Epidermal melanocyte (primary cell): ENCODE results near the gene PAX3.

ENCODE experiments used
- DNase-seq: peaks from one replicate; pipeline ENCODE4 v3.0.0; 2011; ENCODE audit warnings: low spot score; ENCODE audit not compliant: insufficient read length

Gene PAX3

DNA sequence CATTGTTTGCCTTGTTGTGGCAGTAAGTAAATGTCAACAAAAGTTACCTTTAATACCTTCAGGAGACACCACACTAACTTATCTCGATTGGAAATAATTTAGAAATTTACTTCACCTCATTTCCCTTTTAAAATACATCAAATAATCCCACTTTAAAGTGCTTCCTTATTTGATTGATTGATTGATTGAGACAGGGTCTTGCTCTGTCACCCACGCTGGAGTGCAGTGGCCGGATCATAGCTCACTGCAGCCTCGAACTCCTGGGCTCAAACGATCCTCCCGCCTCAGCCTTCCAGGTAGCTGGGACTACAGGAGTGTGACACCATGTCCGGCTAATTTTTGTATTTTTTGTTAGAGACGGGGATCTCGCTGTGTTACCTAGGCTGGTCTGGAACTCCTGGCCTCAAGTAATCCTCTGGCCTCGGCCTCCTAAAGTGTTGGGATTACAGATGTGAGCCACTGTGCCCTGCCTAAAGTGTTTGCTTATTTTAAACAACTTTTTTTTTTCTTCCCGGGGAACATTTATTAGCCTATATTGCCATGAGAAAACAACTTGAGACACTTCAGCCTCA lies 12.0 kb upstream of the PAX3 start:
- DNase-seq = no peak

DNA sequence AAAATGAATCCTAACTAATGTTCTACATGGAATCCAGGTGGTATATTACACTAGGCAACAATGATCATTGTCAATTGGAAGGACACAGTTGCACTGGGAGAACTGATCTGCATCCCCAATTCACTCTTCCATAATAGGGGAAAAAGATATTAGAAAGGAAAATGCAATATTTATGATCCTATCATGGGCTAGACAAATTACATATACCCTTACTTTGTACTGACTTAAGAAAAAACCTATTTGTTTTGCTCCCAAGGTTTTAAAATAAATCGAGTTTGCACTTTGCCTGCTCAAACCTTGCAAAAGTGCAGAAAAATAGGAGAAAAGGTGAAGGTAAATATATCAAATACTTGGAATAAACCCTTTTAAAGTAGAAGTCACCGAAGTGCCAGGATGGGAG lies 11.0 kb upstream of the PAX3 start:
- DNase-seq = no peak

DNA sequence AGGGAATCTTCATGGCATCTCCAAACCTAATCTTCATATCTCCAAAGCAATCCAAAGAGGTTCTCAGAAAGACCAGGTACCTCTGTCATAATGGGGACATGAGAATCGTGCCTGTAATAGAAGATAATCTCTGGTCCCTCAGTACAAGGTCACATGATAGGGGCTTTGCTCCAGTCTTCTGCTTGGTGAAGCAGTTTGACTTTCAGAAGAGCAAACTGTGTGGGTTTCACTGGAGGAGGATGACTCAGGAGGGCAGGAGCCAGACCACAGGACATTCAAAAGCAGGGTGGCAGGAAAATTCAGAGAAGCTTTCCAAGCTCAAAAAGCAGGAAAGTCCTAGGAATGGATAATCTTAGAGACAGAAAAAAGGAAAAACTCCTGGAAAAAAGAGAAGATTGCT lies 10.6 kb upstream of the PAX3 start:
- DNase-seq = no peak

DNA sequence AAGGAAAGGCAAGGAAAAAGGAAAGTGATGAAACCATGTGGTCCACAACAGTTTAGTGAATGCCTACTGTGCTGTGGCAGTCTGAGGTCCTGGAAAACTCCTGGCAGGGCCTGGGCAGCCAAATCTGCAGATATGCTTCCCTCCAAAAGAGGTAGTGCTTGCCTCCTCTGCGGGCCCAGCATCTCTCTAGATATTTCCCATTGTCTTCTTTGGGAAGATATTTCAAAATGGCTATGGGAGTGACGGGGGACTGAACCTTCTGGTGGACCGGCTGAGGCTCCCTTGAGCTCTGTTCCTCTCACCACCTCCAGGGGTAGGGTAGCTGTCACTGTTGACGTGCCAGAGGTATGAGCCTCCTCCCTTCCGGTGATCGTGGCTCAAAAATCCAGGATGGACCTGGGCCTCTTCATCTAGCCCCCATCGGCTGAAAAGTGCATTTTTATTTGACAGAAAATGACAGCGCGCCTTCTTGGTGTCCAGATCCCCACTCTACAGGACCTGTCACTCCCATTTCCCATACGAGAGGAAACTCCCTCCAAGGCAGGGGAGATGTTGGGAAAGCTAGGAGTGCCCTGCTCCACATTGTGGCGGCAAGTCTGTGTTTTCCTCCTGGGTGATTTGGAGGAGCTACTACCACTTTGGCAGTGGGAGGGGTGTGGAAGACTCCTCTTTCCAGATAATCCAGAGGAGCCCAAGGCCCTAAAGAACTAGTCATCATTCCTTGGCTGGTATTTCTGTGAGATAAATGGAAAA lies 9.4 kb upstream of the PAX3 start:
- no peak for DNase-seq

DNA sequence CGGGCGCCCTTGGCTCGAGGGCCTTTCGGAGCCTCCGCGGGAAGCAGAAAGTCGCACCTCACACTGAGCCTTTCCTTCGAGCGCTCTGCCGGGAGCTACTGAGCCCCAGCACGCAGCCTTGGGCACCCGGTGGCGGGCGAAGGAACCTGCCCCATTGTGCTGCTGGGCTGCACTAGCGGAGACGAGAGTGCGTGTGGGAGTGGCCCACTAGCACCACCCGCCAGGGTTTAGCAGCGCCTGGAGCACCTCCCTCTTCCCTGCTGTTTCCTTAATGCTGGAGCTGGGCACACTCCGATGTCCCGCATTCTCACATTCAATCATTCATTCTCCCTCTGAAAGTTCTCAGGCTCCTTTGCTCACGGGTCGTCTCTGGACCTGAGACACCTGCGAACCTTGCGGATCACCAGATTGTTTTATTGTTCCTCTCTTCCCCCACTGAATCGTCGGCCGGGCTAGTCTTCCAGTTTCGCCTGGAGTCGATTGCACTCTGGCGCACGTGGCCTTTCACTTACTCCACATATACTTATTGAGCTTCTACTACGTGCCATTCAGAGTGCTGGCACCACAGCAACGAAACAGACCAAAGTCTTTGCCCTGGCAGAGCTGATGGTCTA lies 8.5 kb upstream of the PAX3 start:
- DNase-seq = no peak

DNA sequence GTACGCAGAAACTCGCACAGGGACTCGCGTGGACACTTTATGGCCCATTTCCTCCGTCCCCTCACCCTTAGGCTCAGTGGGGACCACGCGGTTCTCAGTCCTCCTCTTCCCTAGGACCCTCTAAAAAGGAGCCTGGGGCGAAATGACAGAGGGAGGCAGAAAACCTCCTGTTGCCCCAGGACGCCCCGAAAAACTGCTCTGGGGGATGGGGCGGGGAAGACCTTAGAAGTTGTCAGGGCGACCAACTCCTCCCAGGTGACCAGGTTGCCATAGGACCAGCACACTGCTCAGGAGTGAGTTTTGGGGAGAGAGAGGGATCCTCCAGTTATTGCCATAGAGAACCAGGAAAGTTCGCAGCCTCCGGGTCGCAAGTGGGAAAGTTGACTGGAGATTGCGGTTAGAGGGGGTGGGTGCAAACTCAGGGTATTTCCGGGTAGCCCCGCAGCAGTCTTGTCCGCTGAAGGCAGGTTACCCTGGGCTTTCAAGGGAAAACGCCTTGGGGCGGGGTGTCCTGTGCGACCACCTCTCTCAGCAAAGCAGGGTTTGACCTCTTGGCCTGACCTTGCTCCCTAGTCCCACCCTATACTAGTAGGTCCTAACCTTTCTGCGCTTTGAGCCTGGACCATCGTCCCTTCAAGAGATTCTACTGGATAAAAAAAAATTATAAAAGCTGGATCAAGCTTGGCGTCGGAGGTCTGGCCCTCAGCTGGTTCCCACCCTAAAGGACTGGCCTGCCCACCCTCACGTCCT lies 7.8 kb upstream of the PAX3 start:
- no peak for DNase-seq

DNA sequence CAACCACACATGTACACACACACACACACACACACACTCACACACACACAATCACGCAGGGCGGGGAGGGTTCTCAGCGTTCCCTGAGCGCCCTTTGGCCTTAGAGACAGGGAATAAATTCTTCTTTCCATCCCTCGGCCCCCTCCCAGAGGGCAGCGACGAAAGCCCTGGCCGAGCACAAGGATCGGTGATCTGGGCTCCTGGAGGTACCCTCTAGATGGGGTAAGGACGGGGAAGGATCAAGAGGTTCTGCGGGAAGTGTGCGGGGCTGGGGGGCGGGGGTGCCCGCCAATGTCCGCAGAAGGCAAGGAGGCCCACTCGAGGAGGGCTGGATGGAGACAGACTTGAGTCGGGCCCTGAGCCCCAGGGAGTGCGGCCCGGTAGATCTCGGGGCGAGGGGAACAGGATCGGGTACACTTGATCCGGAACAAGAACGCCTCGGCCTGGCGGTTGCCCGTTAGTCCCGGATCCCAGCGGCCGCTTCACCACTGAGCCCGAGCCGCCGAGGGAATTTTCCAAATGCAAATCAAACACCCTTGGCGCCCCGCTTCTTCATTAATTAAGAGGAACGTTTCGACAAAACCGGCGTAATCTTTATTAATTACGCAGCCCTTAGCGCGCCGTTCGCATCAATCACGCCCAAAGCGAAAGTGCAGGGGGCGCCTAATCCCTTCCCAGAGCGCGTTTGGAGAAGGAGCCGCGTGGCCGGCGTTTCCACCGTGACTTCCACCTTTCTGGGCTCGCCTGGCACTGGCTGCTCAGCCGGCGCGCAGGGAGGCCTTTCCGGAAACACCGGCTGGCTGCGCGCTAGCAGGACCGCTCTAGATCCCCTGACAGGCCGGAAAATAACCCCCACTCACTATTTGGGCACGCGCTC lies 7.0 kb upstream of the PAX3 start:
- DNase-seq = no peak

DNA sequence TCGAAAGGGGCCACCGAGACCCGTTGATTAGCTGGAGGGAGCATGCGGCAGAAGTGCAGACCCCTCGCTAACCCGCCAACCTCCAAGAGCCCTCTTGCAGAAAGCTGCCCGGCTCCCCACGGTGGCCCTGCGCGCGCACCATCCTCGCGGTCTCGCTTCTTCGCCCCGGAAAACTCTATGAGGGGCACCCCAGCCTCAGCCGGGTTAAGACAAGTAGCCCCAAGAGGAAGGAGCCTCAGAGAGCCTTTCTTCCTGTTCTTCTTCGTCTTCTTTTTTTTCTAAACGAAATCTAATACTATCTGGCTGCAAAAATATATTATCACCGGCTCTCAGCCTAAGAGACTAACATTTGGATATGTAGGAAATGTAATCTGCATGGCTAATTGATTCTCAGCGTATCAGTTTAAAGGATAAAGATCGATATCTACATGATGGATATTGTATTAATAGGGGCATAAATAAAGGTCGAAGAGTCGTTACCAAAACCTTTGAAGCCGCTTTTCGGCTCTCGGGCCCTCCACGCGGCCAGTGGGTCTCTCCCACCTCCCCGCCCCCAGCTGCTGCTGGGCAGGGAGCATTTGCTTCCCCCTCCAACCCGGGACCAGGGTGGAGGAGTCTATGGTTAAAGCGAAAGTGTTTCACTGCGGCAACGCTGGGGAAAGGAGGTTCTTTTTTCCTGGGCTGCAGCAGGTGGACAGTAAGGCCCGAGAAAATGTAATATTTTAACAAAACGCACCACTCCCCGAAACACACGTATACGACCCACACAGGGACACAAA lies 6.1 kb upstream of the PAX3 start:
- DNase-seq = no peak

DNA sequence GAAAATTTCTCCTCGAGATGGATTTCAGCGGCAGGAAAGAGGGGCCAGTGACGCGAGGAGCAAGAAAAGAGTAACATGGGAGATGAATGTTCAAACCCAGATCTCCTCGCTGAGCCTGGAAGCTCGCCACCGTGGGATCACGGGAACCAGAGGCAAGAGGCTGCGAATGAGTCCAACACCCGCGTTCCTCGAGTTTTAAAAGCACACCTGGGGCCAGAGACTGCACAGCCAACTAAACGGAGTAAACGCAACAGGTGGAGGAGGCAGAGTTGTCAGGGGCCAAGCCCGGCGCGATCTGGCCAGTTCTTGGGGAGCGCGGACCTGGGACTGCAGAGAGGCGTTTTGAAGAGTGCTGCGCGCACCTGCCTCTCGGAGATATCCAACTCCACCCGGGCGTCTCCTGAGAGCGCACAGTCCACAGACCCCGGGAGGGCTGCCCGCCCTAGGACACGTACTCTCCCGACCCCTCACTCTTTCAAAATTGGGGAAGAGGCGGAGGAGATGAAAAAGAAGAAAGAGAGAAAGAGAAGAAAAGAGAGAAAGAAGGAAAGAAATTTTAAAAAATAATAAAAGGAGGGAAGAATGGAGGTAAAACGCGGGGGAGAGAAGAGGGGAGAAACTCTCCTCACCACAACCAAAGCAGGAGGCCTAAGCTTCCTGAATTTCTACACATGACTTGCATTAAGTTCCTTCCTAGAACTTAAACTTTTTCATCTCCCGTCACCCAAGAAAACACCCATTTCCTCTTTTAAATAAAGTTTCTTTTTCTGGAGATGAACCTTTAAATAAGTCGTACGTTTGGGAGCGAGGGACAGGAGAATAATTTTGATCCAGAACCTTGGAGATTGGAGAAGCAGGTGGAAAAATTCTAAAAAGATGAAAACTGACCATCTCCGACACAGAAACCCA lies 5.3 kb upstream of the PAX3 start:
- DNase-seq = no peak

DNA sequence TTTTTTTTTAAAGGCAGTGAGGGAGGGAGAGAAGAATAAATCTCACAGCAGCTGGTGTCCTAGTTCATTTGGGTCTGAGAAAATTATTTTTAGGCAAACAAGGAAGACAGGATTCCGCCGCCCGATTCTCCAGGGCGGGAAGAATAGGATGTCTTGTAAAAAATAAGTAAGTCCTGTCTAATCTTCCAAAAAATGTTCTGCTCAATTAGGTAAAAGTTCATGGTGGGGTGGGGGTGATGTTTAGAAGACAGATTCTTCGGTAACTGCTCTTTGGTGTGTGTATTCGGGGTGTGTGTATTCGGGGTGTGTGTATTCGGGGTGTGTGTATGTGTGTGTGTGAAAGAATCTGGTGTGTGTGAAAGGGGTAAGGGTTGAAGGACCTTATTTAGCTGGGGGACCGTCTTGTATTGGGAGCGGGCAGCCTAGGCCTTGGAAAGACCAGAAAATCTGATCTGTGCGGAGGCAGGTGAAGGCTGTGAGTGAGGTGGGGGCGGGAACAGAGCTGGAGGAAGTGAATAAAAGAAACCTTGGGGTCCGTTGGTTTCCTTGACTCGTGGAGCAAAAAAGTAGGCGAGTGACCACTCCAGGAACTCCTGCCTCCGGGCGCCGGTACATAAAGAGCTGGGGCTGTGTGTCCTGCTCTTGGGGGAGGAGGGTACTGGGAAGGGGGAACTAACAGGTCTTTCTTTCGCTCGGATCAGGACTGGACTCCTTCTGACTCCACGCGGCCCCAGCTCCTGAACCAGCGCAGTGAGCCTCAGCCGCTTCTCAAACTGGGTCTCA lies 4.4 kb upstream of the PAX3 start:
- no peak for DNase-seq

DNA sequence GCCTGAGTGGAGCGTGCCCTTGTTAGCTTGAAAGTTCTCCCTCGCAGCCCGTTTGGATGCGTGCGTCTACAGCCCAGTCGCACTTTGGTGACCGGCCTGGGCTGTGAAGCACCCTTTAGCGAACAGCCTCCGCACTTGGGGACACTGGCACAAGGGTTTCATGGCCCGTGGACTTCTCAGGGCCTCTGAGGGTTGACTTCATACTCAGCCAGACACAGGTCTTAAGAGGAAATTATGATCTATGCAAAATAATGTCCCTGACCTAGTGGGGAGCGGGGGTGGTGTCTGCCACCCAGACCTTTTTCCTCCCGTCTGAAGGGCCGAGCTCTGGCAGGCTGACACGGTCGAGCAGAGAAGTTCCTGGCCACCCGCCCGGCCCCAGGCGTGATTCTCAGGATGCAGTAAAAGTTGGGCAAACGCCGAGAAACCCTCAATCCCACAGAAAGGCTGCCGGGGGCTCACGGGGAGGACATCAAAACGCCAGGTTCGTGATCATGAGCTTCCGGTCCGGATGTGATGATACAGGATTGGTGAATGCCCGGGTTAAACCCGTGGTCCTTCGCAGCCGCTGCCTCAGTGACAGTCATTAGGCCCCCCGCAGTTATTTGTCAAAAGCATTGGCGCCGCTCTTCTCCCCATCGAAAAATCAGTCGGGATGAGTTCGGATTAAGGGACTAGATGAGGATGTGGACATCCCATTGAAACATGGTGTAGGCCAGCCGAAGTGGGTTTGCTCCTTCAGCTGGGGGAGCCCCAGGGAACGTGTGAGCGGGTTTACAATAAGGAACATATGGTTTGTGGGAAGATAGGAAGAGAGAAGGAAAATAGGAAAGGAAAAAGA lies 3.6 kb upstream of the PAX3 start:
- no peak for DNase-seq

DNA sequence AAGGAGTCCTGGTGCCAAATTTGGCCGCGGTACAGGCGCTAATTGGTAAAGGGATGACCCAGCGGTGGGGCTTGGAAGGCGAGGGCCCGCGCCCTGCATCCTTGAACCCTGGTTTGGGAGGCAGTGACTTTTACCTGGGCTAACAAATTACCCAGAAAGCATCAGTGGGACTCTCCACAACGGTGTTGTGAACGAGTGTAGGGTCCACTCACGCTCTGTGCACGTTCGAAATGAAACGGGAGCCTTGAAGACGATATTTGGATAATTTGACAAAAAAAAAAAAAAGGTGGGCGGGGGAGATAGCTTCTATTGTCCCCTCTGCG lies 3.0 kb upstream of the PAX3 start:
- DNase-seq = no peak

DNA sequence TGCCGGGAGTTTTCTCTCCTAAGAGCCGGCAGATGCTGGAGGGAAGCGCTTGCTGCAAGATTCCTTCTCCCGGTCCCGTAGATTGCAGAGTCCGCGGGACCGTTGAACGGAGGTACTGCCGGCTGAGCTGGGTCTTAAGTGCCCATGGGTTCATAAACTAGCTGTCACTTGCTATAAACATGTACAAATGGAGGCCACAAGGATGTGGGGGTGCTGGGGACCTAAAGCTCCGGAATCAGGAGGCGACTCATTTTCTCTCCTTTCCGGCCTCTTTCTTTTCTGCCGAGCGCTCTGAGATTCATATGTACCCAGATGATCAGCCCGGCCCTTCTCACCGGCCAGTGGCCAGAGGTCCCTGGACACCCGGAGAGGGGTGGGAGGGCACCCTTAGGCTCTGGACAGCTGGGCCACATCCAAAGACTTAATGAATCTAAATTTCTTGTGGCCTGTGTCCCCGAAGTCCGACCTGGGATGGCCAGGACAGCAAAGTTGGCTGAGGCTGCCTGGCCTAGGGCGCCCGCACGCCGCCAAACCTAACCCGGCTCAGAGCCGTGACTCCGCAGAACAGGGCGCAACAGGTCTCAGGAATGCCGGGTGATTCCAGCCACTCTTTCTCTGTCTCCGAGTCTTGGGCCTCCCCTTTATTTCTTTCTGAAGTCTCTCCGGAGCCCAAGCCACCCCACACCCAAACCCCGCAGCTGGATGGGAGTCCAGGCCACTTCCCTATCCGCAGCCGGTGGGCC lies 2.4 kb upstream of the PAX3 start:
- DNase-seq = no peak

DNA sequence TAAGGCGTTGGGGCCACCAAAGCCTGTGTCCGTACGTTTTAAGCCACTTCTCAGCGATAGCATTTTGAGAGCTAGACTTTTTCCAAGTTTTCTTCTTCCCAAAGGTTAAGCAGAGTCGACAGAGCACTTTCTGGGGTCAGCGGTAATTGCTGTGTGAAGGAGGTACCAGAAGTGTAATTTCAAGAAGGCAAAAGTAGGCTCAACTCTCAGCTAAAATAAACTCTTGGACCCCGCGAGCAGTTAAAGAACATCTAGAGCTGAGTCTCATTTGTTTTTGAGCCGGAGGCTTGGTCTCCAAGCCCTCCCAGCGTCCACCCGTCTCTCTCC lies 1.9 kb upstream of the PAX3 start:
- no peak for DNase-seq

DNA sequence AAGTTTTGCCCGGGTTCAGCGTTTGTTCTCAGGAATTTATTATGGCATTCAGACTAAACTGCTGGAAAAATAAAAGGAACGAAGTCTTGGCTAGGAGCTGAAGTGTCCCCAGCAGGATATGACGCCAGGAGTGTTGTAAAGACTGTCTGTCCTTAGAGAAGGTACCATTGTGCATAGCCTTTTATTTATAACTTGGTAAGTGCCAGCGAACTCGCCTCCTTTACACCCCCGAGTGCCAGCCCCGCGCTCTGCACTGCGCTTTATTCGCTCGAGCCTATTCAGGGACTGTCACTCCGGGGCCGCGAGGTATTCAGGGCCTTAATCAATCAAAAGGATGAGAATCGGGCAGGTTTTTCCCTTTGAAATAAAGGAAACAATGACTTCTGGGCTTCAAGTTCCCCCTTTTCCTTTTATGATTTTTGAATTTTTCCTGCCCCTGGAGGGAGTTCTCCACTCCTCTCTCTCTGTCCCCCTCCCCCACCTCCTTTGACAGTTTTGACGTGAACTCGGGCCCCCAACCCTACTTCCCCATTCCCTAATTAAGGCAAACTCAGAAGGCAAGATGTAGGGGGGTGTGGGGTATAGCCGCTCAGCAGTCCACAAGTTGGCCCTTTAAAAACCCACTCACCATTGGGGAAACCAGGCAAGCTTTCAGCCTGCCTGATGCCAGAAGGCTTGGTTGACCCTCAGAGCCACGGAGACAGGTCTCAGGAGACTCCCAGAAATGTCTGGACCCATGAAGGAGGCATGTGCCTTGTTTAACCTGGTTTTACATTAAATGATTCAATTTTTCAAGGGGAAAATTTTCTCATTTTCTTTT lies 1.3 kb upstream of the PAX3 start:
- DNase-seq = no peak

DNA sequence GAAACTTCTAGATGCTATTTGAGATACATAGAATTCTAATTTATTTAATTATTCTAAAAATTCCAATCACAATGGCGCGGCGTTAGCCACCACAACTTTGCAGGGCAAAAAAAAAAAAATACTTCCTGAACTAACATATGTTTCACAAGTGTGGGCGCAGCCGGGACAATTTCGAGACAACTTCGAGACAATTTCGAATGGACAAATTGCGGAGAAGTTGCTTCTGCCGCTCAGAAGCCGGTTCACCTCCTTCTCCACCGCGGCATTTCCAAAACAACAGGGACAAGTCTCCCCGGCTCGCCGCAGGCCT lies 842 bp downstream of the PAX3 start:
- DNase-seq = no peak

DNA sequence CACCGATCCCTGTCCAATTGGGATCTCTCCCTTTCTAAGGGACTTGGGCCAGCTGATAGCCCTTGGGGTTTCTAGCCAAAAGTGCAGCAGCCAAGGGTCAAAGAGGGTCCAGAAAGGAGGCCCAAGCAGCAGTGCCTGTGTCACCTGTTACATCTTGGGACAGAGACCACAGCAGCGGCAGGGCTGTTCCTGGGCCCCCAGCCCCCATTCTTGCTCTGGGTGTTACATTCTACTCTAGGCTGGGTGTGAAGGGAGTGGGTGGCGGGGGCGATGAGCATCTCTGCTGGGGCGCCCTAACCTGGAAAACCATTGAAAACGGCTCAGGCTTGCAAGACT lies 1.2 kb downstream of the PAX3 start:
- no peak for DNase-seq
